Naive B cell (primary cell): Measurements from ENCODE around the gene MEMO1. TPM values are rescaled to one million over a fixed set of nuclear protein-coding genes. Genes with fewer than 3 reads are reported as not detected.

ENCODE experiments used
- ATAC-seq, 2 donors: fragments of 150-1000 bp; cut with Tn5 transposase; 2 replicates each; pipeline ENCODE4 v1.10.0; 2021; ENCODE audit warnings: low read depth in 2 of 2, mild to moderate bottlenecking in 2 of 2, moderate library complexity in 2 of 2
- DNase-seq: peaks from one replicate; pipeline ENCODE4 v3.0.0; 2022
- H3K27ac Mint-ChIP-seq, 6 donors: one replicate each; pipeline ENCODE4 v1.8.0; 2020 to 2022; ENCODE audit warnings: mild to moderate bottlenecking in 6 of 6, mixed read lengths in 6 of 6, moderate library complexity in 5 of 6, inconsistent platforms in 2 of 6
- H3K27me3 Mint-ChIP-seq, 3 donors: one replicate each; pipeline ENCODE4 v1.8.0; 2021 to 2022; ENCODE audit warnings: mixed read lengths in 3 of 3, mild to moderate bottlenecking in 1 of 3
- H3K36me3 Mint-ChIP-seq, 2 donors: one replicate each; pipeline ENCODE4 v1.8.0; 2020 to 2022; ENCODE audit warnings: mixed read lengths in 2 of 2, inconsistent platforms in 1 of 2, mild to moderate bottlenecking in 1 of 2
- H3K4me1 Mint-ChIP-seq, 3 donors: one replicate each; pipeline ENCODE4 v1.8.0; 2020 to 2022; ENCODE audit warnings: mixed read lengths in 3 of 3, inconsistent platforms in 1 of 3, mild to moderate bottlenecking in 1 of 3, moderate library complexity in 1 of 3
- H3K4me3 Mint-ChIP-seq, 8 donors: one replicate each; pipeline ENCODE4 v1.8.0; 2020 to 2022; ENCODE audit warnings: mild to moderate bottlenecking in 8 of 8, mixed read lengths in 8 of 8, moderate library complexity in 8 of 8, inconsistent platforms in 2 of 8
- H3K9me3 Mint-ChIP-seq, 7 donors: one replicate each; pipeline ENCODE4 v1.8.0; 2020 to 2022; ENCODE audit warnings: mixed read lengths in 7 of 7, mild to moderate bottlenecking in 5 of 7, inconsistent platforms in 2 of 7, moderate library complexity in 1 of 7
- polyA plus RNA-seq, 6 donors: library from polyadenylated mRNA; unstranded; fragments of 300-500 nt; fragmentation: Illumina TruSeq; gene quantifications; one replicate each; pipeline ENCODE4 v1.2.3, GENCODE V29; 2021; ENCODE audit warnings: low read depth in 6 of 6

Gene MEMO1
- polyA plus RNA-seq, 6 donors from 2014 or later, result 45.8 to 85.6 (median 53.1) TPM

GRCh38 chr2:31943636-31944225 lies 67.1 kb downstream of the MEMO1 start:
- peak overlapping the region in 1 of 8 donors; percentile 25 for H3K4me3 Mint-ChIP-seq
- peaks cover 0 to 10% of the 10 kb centered on the region in 2 donors for H3K36me3 Mint-ChIP-seq
- DNase-seq (no peak), ATAC-seq (peak in 1 of 2 donors; percentile 28)
- peaks cover 28 to 39% (median 34%) of the 10 kb centered on the region in 3 donors for H3K4me1 Mint-ChIP-seq
- H3K9me3 Mint-ChIP-seq, result no peaks in the 10 kb centered on the region
- H3K27me3 Mint-ChIP-seq, result no peaks in the 10 kb centered on the region
- peak overlapping the region in 5 of 6 donors; percentile 64 to 86 (median 75) for H3K27ac Mint-ChIP-seq

- DNase-seq (no peak), ATAC-seq (no peak)
- H3K36me3 Mint-ChIP-seq, result peaks cover 0 to 10% of the 10 kb centered on the region in 2 donors
- no peak overlapping the region for H3K27ac Mint-ChIP-seq
- no peak overlapping the region for H3K4me3 Mint-ChIP-seq
- no peaks in the 10 kb centered on the region for H3K27me3 Mint-ChIP-seq
- peaks cover 24 to 27% (median 25%) of the 10 kb centered on the region in 3 donors for H3K4me1 Mint-ChIP-seq
- H3K9me3 Mint-ChIP-seq, result no peaks in the 10 kb centered on the region
Measured at GRCh38 chr2:31940920-31941319, 69.9 kb downstream of the MEMO1 start.

- no peaks in the 10 kb centered on the region for H3K27me3 Mint-ChIP-seq
- H3K4me1 Mint-ChIP-seq, result peaks cover 0 to 4% (median 0%) of the 10 kb centered on the region in 3 donors
- ATAC-seq (no peak), DNase-seq (no peak)
- no peaks in the 10 kb centered on the region for H3K36me3 Mint-ChIP-seq
- H3K27ac Mint-ChIP-seq, result no peak overlapping the region
- no peaks in the 10 kb centered on the region for H3K9me3 Mint-ChIP-seq
- H3K4me3 Mint-ChIP-seq, result no peak overlapping the region
Measured at GRCh38 chr2:31937741-31938140, 73.1 kb downstream of the MEMO1 start.

GRCh38 chr2:31935370-31935769 lies 75.4 kb downstream of the MEMO1 start:
- H3K36me3 Mint-ChIP-seq, result peaks cover under 1 to 2% of the 10 kb centered on the region in 2 donors
- H3K27ac Mint-ChIP-seq, result no peak overlapping the region
- ATAC-seq (no peak), DNase-seq (no peak)
- no peaks in the 10 kb centered on the region for H3K27me3 Mint-ChIP-seq
- H3K9me3 Mint-ChIP-seq, result no peaks in the 10 kb centered on the region
- no peak overlapping the region for H3K4me3 Mint-ChIP-seq
- peaks cover 0 to 4% (median 1%) of the 10 kb centered on the region in 3 donors for H3K4me1 Mint-ChIP-seq

- H3K27ac Mint-ChIP-seq, result peak overlapping the region in 1 of 6 donors; percentile 39
Measured at GRCh38 chr2:31933066-31933465, 77.7 kb downstream of the MEMO1 start.

GRCh38 chr2:31932589-31932988 lies 78.2 kb downstream of the MEMO1 start:
- ATAC-seq, result no peak
- Mint-ChIP-seq H3K36me3 (peaks cover 4 to 8% of the 10 kb centered on the region in 2 donors), H3K27me3 (no peaks in the 10 kb centered on the region), H3K27ac (peak overlapping the region in 1 of 6 donors; percentile 39), H3K4me1 (peaks cover 0 to 6% (median 4%) of the 10 kb centered on the region in 3 donors), H3K4me3 (no peak overlapping the region), H3K9me3 (peaks cover 0 to 2% (median 0%) of the 10 kb centered on the region in 7 donors)
- DNase-seq, result no peak

More at GRCh38 chr2:31933066-31933465, 77.7 kb downstream of the MEMO1 start:
- H3K27me3 Mint-ChIP-seq, result no peaks in the 10 kb centered on the region
- H3K4me3 Mint-ChIP-seq, result no peak overlapping the region
- ATAC-seq (no peak), DNase-seq (no peak)
- H3K9me3 Mint-ChIP-seq, result peaks cover 0 to 2% (median 0%) of the 10 kb centered on the region in 7 donors
- peaks cover 0 to 6% (median 4%) of the 10 kb centered on the region in 3 donors for H3K4me1 Mint-ChIP-seq
- peaks cover 4 to 8% of the 10 kb centered on the region in 2 donors for H3K36me3 Mint-ChIP-seq

- Mint-ChIP-seq H3K27ac (no peak overlapping the region), H3K4me1 (peaks cover 0 to 6% (median 4%) of the 10 kb centered on the region in 3 donors)
- no peak for ATAC-seq
Measured at GRCh38 chr2:31931916-31932315, 78.9 kb downstream of the MEMO1 start.

GRCh38 chr2:31925517-31925916 lies 85.3 kb downstream of the MEMO1 start:
- peaks cover 3 to 23% (median 3%) of the 10 kb centered on the region in 3 donors for H3K4me1 Mint-ChIP-seq
- no peak overlapping the region for H3K4me3 Mint-ChIP-seq
- H3K27me3 Mint-ChIP-seq, result no peaks in the 10 kb centered on the region
- H3K9me3 Mint-ChIP-seq, result peaks cover 0 to 2% (median 0%) of the 10 kb centered on the region in 7 donors
- H3K36me3 Mint-ChIP-seq, result peaks cover 16 to 22% of the 10 kb centered on the region in 2 donors
- no peak for DNase-seq
- no peak for ATAC-seq
- peak overlapping the region in 1 of 6 donors; percentile 79 for H3K27ac Mint-ChIP-seq

More at GRCh38 chr2:31931916-31932315, 78.9 kb downstream of the MEMO1 start:
- Mint-ChIP-seq H3K9me3 (peaks cover 0 to 2% (median 0%) of the 10 kb centered on the region in 7 donors), H3K36me3 (peaks cover 4 to 8% of the 10 kb centered on the region in 2 donors), H3K27me3 (no peaks in the 10 kb centered on the region), H3K4me3 (no peak overlapping the region)
- no peak for DNase-seq

GRCh38 chr2:31923662-31924061 lies 87.1 kb downstream of the MEMO1 start:
- Mint-ChIP-seq H3K27ac (peak overlapping the region in 2 of 6 donors; percentile 7 to 49), H3K36me3 (peaks cover 8 to 18% of the 10 kb centered on the region in 2 donors), H3K9me3 (no peaks in the 10 kb centered on the region), H3K4me3 (no peak overlapping the region), H3K27me3 (no peaks in the 10 kb centered on the region), H3K4me1 (peaks cover 3 to 17% (median 3%) of the 10 kb centered on the region in 3 donors)
- DNase-seq (no peak), ATAC-seq (no peak)

GRCh38 chr2:31922542-31923408 lies 88.0 kb downstream of the MEMO1 start:
- DNase-seq (no peak), ATAC-seq (no peak)
- Mint-ChIP-seq H3K4me3 (no peak overlapping the region), H3K27me3 (no peaks in the 10 kb centered on the region), H3K36me3 (peaks cover 8 to 18% of the 10 kb centered on the region in 2 donors), H3K4me1 (peaks cover 3 to 17% (median 3%) of the 10 kb centered on the region in 3 donors), H3K27ac (peak overlapping the region in 1 of 6 donors; percentile 86), H3K9me3 (no peaks in the 10 kb centered on the region)

- H3K27ac Mint-ChIP-seq, result peak overlapping the region in 2 of 6 donors; percentile 32 to 51
- no peaks in the 10 kb centered on the region for H3K9me3 Mint-ChIP-seq
- H3K4me3 Mint-ChIP-seq, result no peak overlapping the region
- no peaks in the 10 kb centered on the region for H3K27me3 Mint-ChIP-seq
- ATAC-seq, result no peak
- no peak for DNase-seq
- peaks cover 3 to 17% (median 3%) of the 10 kb centered on the region in 3 donors for H3K4me1 Mint-ChIP-seq
- peaks cover 8 to 18% of the 10 kb centered on the region in 2 donors for H3K36me3 Mint-ChIP-seq
Measured at GRCh38 chr2:31920962-31921361, 89.8 kb downstream of the MEMO1 start.

- Mint-ChIP-seq H3K4me3 (no peak overlapping the region), H3K27ac (peak overlapping the region in 3 of 6 donors; percentile 59 to 87 (median 69)), H3K9me3 (no peaks in the 10 kb centered on the region), H3K27me3 (no peaks in the 10 kb centered on the region), H3K4me1 (peaks cover 0 to 17% (median 2%) of the 10 kb centered on the region in 3 donors), H3K36me3 (peaks cover 8 to 14% of the 10 kb centered on the region in 2 donors)
- ATAC-seq, result no peak
- no peak for DNase-seq
Measured at GRCh38 chr2:31919499-31919898, 91.3 kb downstream of the MEMO1 start.

GRCh38 chr2:31909661-31910060 lies 101.1 kb downstream of the MEMO1 start:
- Mint-ChIP-seq H3K27me3 (no peaks in the 10 kb centered on the region), H3K4me1 (peaks cover 8 to 30% (median 18%) of the 10 kb centered on the region in 3 donors), H3K4me3 (no peak overlapping the region), H3K36me3 (peaks cover 0 to 14% of the 10 kb centered on the region in 2 donors), H3K27ac (peak overlapping the region in 1 of 6 donors; percentile 8), H3K9me3 (no peaks in the 10 kb centered on the region)
- ATAC-seq (no peak), DNase-seq (no peak)
